Osteocyte (in vitro differentiated cells): ENCODE data around the gene METRNL. TPM values are rescaled to one million over a fixed set of nuclear protein-coding genes. Genes with fewer than 3 reads are reported as not detected.

Source experiments
- DNase-seq: peaks from one replicate; pipeline ENCODE4 v3.0.0; 2021; ENCODE audit warnings: mixed read lengths; ENCODE audit not compliant: unreplicated experiment; ENCODE audit errors: extremely low spot score
- H3K27ac Mint-ChIP-seq: one replicate; pipeline ENCODE4 v1.8.0; 2021; ENCODE audit warnings: mild to moderate bottlenecking, mixed read lengths; ENCODE audit not compliant: unreplicated experiment
- H3K27me3 Mint-ChIP-seq: one replicate; pipeline ENCODE4 v1.8.0; 2021; ENCODE audit warnings: mixed read lengths; ENCODE audit not compliant: unreplicated experiment
- H3K36me3 Mint-ChIP-seq: one replicate; pipeline ENCODE4 v1.8.0; 2021; ENCODE audit warnings: mixed read lengths; ENCODE audit not compliant: unreplicated experiment
- H3K4me1 Mint-ChIP-seq: one replicate; pipeline ENCODE4 v1.8.0; 2021; ENCODE audit warnings: mixed read lengths; ENCODE audit not compliant: unreplicated experiment
- H3K4me3 Mint-ChIP-seq: one replicate; pipeline ENCODE4 v1.8.0; 2021; ENCODE audit warnings: mild to moderate bottlenecking, moderate library complexity, mixed read lengths; ENCODE audit not compliant: unreplicated experiment
- H3K9me3 Mint-ChIP-seq: one replicate; pipeline ENCODE4 v1.8.0; 2021; ENCODE audit warnings: mixed read lengths; ENCODE audit not compliant: unreplicated experiment
- CTCF ChIP-seq: fragments of 200-600 bp; sonication (generic); IDR thresholded peaks from 2 replicates; pipeline ENCODE4 v1.5.0; 2021; ENCODE audit warnings: antibody characterized with exemption, mild to moderate bottlenecking, moderate library complexity
- total RNA-seq: library from RNA; stranded (reverse); gene quantifications from 2 replicates; pipeline ENCODE4 v1.2.1, GENCODE V29; 2021

Gene METRNL
- total RNA-seq, 1 donor from 2014 or later: 214 TPM

GRCh38 chr17:83034525-83034924 lies 44.9 kb upstream of the METRNL start:
- no peak overlapping the region for H3K27ac Mint-ChIP-seq
- peaks cover 16% of the 10 kb centered on the region for H3K36me3 Mint-ChIP-seq
- no peak overlapping the region for H3K4me3 Mint-ChIP-seq
- H3K9me3 Mint-ChIP-seq: no peaks in the 10 kb centered on the region
- H3K4me1 Mint-ChIP-seq: no peaks in the 10 kb centered on the region
- TF ChIP-seq CTCF: no peak
- peak; percentile 75 for DNase-seq
- H3K27me3 Mint-ChIP-seq: no peaks in the 10 kb centered on the region

- TF ChIP-seq CTCF: no peak
- H3K9me3 Mint-ChIP-seq: no peaks in the 10 kb centered on the region
- peak; percentile 75 for DNase-seq
- H3K27me3 Mint-ChIP-seq: no peaks in the 10 kb centered on the region
- no peak overlapping the region for H3K27ac Mint-ChIP-seq
- H3K4me1 Mint-ChIP-seq: no peaks in the 10 kb centered on the region
- peaks cover 16% of the 10 kb centered on the region for H3K36me3 Mint-ChIP-seq
- no peak overlapping the region for H3K4me3 Mint-ChIP-seq
Measured at GRCh38 chr17:83035722-83036121, 43.7 kb upstream of the METRNL start.

DNA sequence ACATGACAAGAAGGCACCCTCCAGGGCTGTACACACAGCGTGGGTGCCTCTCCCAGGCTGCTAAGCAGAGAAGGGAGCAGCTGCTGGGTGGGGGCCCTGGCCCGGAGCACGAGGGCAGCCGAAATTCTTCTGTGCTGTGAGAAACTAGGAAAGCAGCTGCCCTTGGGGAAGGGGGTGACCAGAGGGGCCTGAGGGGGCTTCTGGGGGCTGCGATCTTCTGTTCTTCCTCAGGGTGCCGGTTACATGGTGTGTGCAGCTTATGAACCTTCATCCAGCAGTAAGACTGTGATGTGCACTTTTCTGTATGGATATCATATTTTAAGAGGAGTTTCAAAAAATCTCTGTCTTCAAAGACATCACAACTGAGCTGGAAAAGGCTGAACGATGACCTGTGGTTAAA lies 43.2 kb upstream of the METRNL start:
- peaks cover 19% of the 10 kb centered on the region for H3K36me3 Mint-ChIP-seq
- no peaks in the 10 kb centered on the region for H3K4me1 Mint-ChIP-seq
- peak; percentile 67 for DNase-seq
- no peak for TF ChIP-seq CTCF
- H3K4me3 Mint-ChIP-seq: no peak overlapping the region
- peaks cover 2% of the 10 kb centered on the region for H3K9me3 Mint-ChIP-seq
- no peak overlapping the region for H3K27ac Mint-ChIP-seq
- H3K27me3 Mint-ChIP-seq: no peaks in the 10 kb centered on the region

- H3K36me3 Mint-ChIP-seq: peaks cover 24% of the 10 kb centered on the region
- TF ChIP-seq CTCF: no peak
- H3K27me3 Mint-ChIP-seq: no peaks in the 10 kb centered on the region
- H3K4me3 Mint-ChIP-seq: no peak overlapping the region
- no peak overlapping the region for H3K27ac Mint-ChIP-seq
- H3K4me1 Mint-ChIP-seq: no peaks in the 10 kb centered on the region
- peak; percentile 76 for DNase-seq
- peaks cover 7% of the 10 kb centered on the region for H3K9me3 Mint-ChIP-seq
Measured at GRCh38 chr17:83036666-83037065, 42.7 kb upstream of the METRNL start.

GRCh38 chr17:83037084-83037873 lies 42.1 kb upstream of the METRNL start:
- no peaks in the 10 kb centered on the region for H3K4me1 Mint-ChIP-seq
- H3K27ac Mint-ChIP-seq: no peak overlapping the region
- peaks cover 10% of the 10 kb centered on the region for H3K9me3 Mint-ChIP-seq
- DNase-seq: peak; percentile 71
- TF ChIP-seq CTCF: no peak
- peaks cover 28% of the 10 kb centered on the region for H3K36me3 Mint-ChIP-seq
- no peaks in the 10 kb centered on the region for H3K27me3 Mint-ChIP-seq
- no peak overlapping the region for H3K4me3 Mint-ChIP-seq
